ENCODE measurements around the gene FTSJ3. TPM values are rescaled to one million over a fixed set of nuclear protein-coding genes. Genes with fewer than 3 reads are reported as not detected.

Gene FTSJ3
- total and polyA plus RNA-seq, 2 of the 13 experiments (the other 11 are each of a cell fraction or from before 2014, with no cell fraction given) = 26.0 to 64.2 TPM

DNA sequence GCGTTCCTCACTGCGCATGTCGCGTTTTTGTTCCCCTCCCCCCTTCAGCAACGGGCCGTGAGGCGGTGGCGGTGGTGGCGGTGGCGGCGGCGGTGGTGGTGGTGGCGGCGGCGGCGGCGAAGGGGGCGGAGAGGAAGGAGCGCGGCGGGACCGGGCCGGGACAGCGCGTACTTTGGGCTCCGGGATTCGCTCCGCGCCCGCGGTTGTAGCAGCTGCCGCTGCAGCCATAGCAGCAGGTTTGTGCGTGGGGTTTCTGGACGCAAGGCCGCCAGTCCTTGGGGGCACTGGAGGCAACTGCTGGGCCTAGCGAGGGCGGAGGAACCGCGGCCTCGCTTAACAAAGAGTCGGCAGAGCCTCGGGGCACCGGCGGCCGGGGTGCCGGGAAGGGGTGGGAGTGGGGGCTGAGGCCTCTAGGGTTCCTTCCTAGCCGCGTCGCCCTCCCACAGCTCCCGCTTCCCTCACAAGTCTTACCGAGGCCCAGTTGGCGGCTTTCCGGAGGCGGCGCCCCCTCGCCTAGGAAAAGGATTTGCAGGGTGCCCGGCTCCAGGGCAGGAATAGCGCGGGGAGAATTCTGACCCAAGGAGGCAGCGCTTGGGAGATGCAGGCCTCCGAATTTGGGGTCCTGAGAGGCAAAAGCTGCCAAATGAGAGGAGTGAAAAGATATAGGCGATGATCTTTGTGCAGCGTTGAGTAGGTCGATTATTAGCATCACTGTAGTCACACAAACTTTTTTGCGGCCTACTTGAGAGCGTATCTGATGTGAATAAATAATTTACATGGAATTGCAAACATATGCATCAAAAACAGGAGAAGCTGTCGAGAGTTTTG is 53.1 kb downstream of the FTSJ3 start, which contains the start of gene DDX42 (continued):
- peak; percentile 71; the same call in 1 of the 2 replicates for TF ChIP-seq DNMT3B (CRISPR knock-in tag; conservative IDR thresholded peaks at IDR 0.05)
- peak; percentile 43 to 78; a peak in 1 of 4 replicates for TF ChIP-seq HMGXB4 (CRISPR knock-in tag; IDR thresholded peaks at IDR 0.05; ENCODE audit: borderline replicate concordance in 1 of 2, low read depth in 1 of 2)
- no peak for TF ChIP-seq HNRNPUL1 (IDR thresholded peaks at IDR 0.05; ENCODE audit: low read depth, low read length)
- peak; percentile 50; the same call in 1 of the 2 replicates for TF ChIP-seq ZNF274 (CRISPR knock-in tag; IDR thresholded peaks at IDR 0.05)
- TF ChIP-seq PHF5A (CRISPR knock-in tag; IDR thresholded peaks at IDR 0.05; ENCODE audit: low read depth, unreplicated experiment) = no peak
- peak; percentile 55 for TF ChIP-seq ZSCAN29 (CRISPR knock-in tag; conservative IDR thresholded peaks at IDR 0.05)
- TF ChIP-seq ZNF160 (CRISPR knock-in tag; IDR thresholded peaks at IDR 0.05) = peak; percentile 79; the same call in 1 of the 2 replicates
- no peak for TF ChIP-seq ZNF121 (CRISPR knock-in tag; IDR thresholded peaks at IDR 0.05)
- no peak for TF ChIP-seq TCF12 (IDR thresholded peaks at IDR 0.05)
- TF ChIP-seq TCF12 (CRISPR knock-in tag; IDR thresholded peaks at IDR 0.05) = no peak
- 0 out of 2 replicates have a peak, but pooled peaks have one; percentile 53 for TF ChIP-seq BRF2 (CRISPR knock-in tag; IDR thresholded peaks at IDR 0.05)
- peak; percentile 55; the same call in 1 of the 2 replicates for TF ChIP-seq TARDBP (CRISPR knock-in tag; IDR thresholded peaks at IDR 0.05)
- TF ChIP-seq ASH2L (IDR thresholded peaks at IDR 0.05; ENCODE audit: insufficient read length, low read depth, low read length) = peak; percentile 68
- TF ChIP-seq, protein P1, sequence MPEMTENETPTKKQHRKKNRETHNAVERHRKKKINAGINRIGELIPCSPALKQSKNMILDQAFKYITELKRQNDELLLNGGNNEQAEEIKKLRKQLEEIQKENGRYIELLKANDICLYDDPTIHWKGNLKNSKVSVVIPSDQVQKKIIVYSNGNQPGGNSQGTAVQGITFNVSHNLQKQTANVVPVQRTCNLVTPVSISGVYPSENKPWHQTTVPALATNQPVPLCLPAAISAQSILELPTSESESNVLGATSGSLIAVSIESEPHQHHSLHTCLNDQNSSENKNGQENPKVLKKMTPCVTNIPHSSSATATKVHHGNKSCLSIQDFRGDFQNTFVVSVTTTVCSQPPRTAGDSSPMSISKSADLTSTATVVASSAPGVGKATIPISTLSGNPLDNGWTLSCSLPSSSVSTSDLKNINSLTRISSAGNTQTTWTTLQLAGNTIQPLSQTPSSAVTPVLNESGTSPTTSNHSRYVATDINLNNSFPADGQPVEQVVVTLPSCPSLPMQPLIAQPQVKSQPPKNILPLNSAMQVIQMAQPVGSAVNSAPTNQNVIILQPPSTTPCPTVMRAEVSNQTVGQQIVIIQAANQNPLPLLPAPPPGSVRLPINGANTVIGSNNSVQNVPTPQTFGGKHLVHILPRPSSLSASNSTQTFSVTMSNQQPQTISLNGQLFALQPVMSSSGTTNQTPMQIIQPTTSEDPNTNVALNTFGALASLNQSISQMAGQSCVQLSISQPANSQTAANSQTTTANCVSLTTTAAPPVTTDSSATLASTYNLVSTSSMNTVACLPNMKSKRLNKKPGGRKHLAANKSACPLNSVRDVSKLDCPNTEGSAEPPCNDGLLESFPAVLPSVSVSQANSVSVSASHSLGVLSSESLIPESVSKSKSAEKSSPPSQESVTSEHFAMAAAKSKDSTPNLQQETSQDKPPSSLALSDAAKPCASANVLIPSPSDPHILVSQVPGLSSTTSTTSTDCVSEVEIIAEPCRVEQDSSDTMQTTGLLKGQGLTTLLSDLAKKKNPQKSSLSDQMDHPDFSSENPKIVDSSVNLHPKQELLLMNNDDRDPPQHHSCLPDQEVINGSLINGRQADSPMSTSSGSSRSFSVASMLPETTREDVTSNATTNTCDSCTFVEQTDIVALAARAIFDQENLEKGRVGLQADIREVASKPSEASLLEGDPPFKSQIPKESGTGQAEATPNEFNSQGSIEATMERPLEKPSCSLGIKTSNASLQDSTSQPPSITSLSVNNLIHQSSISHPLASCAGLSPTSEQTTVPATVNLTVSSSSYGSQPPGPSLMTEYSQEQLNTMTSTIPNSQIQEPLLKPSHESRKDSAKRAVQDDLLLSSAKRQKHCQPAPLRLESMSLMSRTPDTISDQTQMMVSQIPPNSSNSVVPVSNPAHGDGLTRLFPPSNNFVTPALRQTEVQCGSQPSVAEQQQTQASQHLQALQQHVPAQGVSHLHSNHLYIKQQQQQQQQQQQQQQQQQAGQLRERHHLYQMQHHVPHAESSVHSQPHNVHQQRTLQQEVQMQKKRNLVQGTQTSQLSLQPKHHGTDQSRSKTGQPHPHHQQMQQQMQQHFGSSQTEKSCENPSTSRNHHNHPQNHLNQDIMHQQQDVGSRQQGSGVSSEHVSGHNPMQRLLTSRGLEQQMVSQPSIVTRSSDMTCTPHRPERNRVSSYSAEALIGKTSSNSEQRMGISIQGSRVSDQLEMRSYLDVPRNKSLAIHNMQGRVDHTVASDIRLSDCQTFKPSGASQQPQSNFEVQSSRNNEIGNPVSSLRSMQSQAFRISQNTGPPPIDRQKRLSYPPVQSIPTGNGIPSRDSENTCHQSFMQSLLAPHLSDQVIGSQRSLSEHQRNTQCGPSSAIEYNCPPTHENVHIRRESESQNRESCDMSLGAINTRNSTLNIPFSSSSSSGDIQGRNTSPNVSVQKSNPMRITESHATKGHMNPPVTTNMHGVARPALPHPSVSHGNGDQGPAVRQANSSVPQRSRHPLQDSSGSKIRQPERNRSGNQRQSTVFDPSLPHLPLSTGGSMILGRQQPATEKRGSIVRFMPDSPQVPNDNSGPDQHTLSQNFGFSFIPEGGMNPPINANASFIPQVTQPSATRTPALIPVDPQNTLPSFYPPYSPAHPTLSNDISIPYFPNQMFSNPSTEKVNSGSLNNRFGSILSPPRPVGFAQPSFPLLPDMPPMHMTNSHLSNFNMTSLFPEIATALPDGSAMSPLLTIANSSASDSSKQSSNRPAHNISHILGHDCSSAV (CRISPR knock-in tag; IDR thresholded peaks at IDR 0.05; ENCODE audit: borderline replicate concordance) = no peak

Data from HepG2 (cell line).